SK-N-MC (cell line): ENCODE data around the gene YBX3.

Experiments
- DNase-seq: peaks from one replicate; pipeline ENCODE4 v3.0.0-alpha.2; 2011; ENCODE audit warnings: low read depth, low spot score
- H3K27ac ChIP-seq: fragments of 200-600 bp; sonication (generic); 2 replicates; pipeline ENCODE4 v1.5.1; 2016; ENCODE audit warnings: mixed run types
- H3K36me3 ChIP-seq: fragments of 200-600 bp; sonication (generic); 2 replicates; pipeline ENCODE4 v1.6.1; 2017; ENCODE audit warnings: antibody characterized with exemption, low read length, mixed read lengths; ENCODE audit not compliant: insufficient read depth
- H3K4me3 ChIP-seq: fragments of 200-600 bp; sonication (generic); 2 replicates; pipeline ENCODE4 v1.5.1; 2016
- H3K9ac ChIP-seq: fragments of 200-600 bp; sonication (generic); 2 replicates; pipeline ENCODE4 v1.8.0; 2017; ENCODE audit warnings: mixed run types, mixed read lengths; ENCODE audit not compliant: insufficient read length
- H3K9me3 ChIP-seq: fragments of 200-600 bp; sonication (generic); 2 replicates; pipeline ENCODE4 v1.6.1; 2017; ENCODE audit warnings: low read depth, mild to moderate bottlenecking, antibody characterized with exemption, low read length, moderate library complexity, mixed read lengths
- EZH2 ChIP-seq: fragments of 200-600 bp; sonication (generic); IDR thresholded peaks from one replicate; pipeline ENCODE4 v1.6.1; 2017; ENCODE audit warnings: antibody characterized with exemption
- FOXP2 ChIP-seq: optimal IDR thresholded peaks from 2 replicates; pipeline ENCODE3; 2011; ENCODE audit warnings: mild to moderate bottlenecking, moderate library complexity; ENCODE audit not compliant: insufficient read depth; ENCODE audit errors: extremely low read length, control extremely low read depth
- POLR2AphosphoS5 ChIP-seq: IDR thresholded peaks from 2 replicates; pipeline ENCODE4 v1.6.1; 2012; ENCODE audit warnings: mild to moderate bottlenecking, low read depth, low read length, borderline replicate concordance

Gene YBX3

DNA sequence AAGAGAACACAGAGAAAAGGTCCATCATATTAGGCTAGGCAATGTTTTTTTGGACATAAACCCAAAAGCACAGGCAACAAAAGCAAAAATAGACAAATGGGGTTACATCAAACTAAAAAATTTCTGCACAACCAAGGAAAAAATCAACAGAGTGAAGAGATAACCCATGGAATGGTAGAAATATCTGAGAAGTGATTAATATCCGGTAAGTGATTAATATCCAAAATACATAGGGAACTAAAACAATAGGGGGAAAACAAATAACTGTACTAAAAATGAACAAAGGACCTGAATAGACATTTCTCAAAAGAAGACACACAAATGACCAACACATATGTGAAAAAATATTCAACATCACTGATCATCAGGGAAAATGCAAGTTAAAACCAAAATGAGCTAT lies 53.6 kb downstream of the YBX3 start:
- Histone ChIP-seq H3K4me3 (no peak overlapping the region), H3K9ac (no peak overlapping the region), H3K27ac (no peak overlapping the region), H3K36me3 (no peaks in the 10 kb centered on the region), H3K9me3 (no peaks in the 10 kb centered on the region)
- TF ChIP-seq EZH2 = no peak
- no peak for DNase-seq

- DNase-seq = no peak
- no peaks in the 10 kb centered on the region for H3K36me3 ChIP-seq
- H3K9me3 ChIP-seq = no peaks in the 10 kb centered on the region
- TF ChIP-seq FOXP2 (no peak), POLR2AphosphoS5 (no peak), EZH2 (no peak)
- H3K4me3 ChIP-seq = no peak overlapping the region
- no peak overlapping the region for H3K9ac ChIP-seq
- H3K27ac ChIP-seq = no peak overlapping the region
These were observed 54.6 kb downstream of the YBX3 start for GRCh38 chr12:10668526-10668925.

GRCh38 chr12:10667581-10667980 lies 55.5 kb downstream of the YBX3 start:
- no peaks in the 10 kb centered on the region for H3K36me3 ChIP-seq
- no peak for DNase-seq
- TF ChIP-seq POLR2AphosphoS5 = no peak
- no peak for TF ChIP-seq EZH2
- no peak for TF ChIP-seq FOXP2
- H3K9me3 ChIP-seq = no peaks in the 10 kb centered on the region
- no peak overlapping the region for H3K4me3 ChIP-seq
- no peak overlapping the region for H3K9ac ChIP-seq
- no peak overlapping the region for H3K27ac ChIP-seq

DNA sequence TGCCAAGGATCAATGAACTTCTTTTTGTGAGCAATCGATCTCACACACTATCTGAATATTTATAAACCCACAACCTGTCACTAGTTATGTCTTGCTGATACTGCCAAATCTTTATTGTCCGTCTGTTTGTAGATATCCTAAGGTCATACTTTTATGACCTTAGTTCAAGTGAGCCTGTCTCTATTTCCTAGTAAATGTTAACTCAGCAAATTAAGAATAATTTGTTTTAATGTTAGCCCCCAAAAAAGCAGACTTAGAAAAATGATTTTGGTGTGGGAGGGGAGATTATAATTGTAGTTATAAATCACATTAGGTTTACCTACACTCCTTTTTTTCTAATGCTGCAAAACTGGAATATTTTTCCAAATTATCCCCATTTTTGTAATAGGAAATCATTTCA lies 58.6 kb downstream of the YBX3 start:
- DNase-seq = no peak
- TF ChIP-seq POLR2AphosphoS5 (no peak), FOXP2 (no peak), EZH2 (no peak)
- Histone ChIP-seq H3K9me3 (no peaks in the 10 kb centered on the region), H3K27ac (no peak overlapping the region), H3K36me3 (no peaks in the 10 kb centered on the region), H3K9ac (no peak overlapping the region), H3K4me3 (no peak overlapping the region)

DNA sequence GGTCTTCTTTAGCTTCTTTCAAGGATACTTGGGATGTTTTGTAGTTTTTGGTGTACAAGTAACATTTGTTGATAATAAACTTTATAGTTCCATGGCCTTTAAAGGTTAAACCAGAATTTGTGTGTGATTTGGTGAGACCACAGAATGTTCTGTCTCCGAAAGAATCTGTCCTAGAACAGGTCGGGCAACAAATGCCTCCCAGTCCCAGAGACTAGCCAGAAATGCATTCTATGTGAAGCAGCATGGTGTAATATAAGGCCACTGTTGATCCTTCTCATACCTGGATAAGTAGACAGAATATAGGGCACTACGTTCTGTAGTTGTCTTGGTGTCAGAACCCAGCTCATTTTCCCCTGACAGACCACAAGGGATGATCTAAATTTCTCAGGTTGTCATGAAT lies 59.3 kb downstream of the YBX3 start:
- H3K27ac ChIP-seq = no peak overlapping the region
- H3K9ac ChIP-seq = no peak overlapping the region
- no peaks in the 10 kb centered on the region for H3K36me3 ChIP-seq
- H3K9me3 ChIP-seq = no peaks in the 10 kb centered on the region
- no peak for TF ChIP-seq EZH2
- TF ChIP-seq POLR2AphosphoS5 = no peak
- TF ChIP-seq FOXP2 = no peak
- no peak overlapping the region for H3K4me3 ChIP-seq
- no peak for DNase-seq

DNA sequence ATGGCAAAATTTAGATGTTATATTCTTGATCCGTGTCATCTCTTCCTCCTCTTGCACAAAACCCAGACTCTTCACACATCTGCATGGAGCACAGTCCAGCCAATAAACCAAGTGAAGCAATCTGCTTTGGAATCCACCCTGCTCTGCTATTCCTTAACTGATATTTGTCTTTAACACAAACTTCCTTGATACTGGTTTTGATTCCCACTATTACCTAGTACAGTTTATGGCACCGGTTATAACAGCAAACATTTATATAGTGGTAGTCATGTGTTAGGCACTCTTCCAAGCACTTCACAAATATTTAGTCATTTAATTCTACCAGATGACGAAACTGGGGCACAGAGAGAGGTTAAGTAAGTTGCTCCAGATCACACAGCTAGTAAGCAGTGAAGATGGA lies 61.8 kb downstream of the YBX3 start:
- Histone ChIP-seq H3K36me3 (no peaks in the 10 kb centered on the region), H3K27ac (no peak overlapping the region), H3K9ac (no peak overlapping the region), H3K9me3 (no peaks in the 10 kb centered on the region), H3K4me3 (no peak overlapping the region)
- TF ChIP-seq FOXP2 (no peak), EZH2 (no peak), POLR2AphosphoS5 (no peak)
- no peak for DNase-seq

GRCh38 chr12:10654003-10654402 lies 69.1 kb downstream of the YBX3 start:
- H3K36me3 ChIP-seq = no peaks in the 10 kb centered on the region
- TF ChIP-seq POLR2AphosphoS5 (no peak), EZH2 (no peak), FOXP2 (no peak)

GRCh38 chr12:10652192-10652591 lies 70.9 kb downstream of the YBX3 start:
- TF ChIP-seq FOXP2 (no peak), POLR2AphosphoS5 (no peak), EZH2 (no peak)
- no peak for DNase-seq
- Histone ChIP-seq H3K9ac (no peak overlapping the region), H3K4me3 (no peak overlapping the region), H3K27ac (no peak overlapping the region), H3K9me3 (no peaks in the 10 kb centered on the region), H3K36me3 (no peaks in the 10 kb centered on the region)

More at GRCh38 chr12:10654003-10654402, 69.1 kb downstream of the YBX3 start:
- Histone ChIP-seq H3K9me3 (no peaks in the 10 kb centered on the region), H3K27ac (no peak overlapping the region), H3K4me3 (no peak overlapping the region), H3K9ac (no peak overlapping the region)
- no peak for DNase-seq
